ENCODE data around the gene HNRNPA3.
A peak's percentile ranks its signal among the peaks of the same experiment; 100 is the strongest.

DNA sequence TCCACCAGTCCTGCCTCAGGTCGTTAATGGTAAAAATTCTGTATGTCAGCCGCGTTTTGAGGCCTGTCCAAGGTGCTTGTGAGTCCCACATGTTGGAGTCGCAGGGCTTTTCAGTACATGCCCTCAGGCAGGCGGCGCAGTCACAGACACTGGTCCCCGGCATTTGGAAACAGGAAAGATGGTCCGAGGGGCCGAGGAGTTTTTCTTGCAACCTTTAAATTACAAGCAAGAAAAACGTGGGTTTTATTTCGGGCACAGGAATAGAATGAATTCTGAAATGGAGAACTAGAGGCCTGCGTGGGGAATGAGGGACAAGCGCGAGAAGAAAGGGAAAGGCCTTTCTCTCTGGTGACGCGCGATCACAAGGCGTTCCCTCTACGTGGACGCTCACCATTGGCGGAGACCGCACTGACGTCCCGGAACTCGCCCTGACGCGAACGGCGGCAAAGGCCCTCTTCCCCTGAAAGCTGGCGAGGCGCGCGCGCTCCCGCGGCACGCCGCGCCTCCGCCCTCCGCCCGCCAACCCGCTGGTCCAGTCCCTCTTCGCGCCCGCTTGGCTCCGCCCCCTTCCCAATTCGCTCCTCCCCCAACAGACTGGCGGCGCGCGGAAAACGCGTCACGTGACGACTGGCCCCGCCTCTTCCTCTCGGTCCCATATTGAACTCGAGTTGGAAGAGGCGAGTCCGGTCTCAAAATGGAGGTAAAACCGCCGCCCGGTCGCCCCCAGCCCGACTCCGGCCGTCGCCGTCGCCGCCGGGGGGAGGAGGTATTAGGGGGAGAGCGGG is at the start of gene HNRNPA3:
- TF ChIP-seq CTCF (IDR thresholded peaks at IDR 0.05) (peak; percentile 41), EZH2phosphoT487 (IDR thresholded peaks at IDR 0.05) (no peak)
